ENCODE data around the gene CDHR4.

DNA sequence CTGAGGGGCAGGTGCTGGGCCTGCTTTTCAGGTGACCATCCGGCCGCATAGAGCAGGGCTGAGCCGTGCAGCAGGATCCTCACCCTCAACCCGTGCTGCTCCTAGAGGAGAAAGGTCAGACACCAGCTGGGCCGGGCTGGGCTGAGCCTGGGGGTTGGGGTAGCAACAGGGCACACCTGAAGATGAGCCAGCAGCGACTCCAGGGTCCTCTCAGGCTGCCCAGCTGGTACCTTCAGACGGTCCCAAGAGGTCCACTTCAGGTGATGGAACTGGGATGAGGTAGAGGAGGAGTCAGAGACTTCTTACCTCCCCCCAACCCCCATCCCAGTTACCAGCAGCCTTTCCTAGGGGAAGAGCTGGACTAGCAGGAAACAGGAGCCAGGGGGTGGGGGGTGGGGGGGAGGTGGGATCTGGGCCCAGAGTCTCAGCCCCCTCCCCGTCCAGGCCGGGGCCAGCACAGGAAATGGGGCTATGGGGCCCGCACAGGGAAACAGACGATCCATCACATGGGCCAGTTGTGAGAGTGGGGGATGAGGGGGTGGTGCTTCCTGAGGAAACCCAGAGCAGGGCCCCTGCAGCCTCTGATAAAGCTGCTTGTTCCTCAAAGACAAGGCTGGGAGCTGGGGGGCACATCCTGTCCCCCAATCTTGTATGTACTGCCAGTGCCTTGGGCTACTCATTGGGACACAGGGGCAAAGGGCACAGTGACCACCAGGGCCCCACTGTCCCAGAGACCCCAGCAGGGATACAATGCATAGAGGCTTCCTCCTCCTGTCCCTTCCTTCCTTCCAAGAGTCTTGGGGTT lies 6.4 kb upstream of the CDHR4 start:
- TF ChIP-seq CTCF (IDR thresholded peaks at IDR 0.05; ENCODE audit: control extremely low read depth in 1 of 3, insufficient read depth in 1 of 3, low read depth in 1 of 3, low read length in 3 of 3) (no peak), TAF1 (IDR thresholded peaks at IDR 0.05; ENCODE audit: low read depth, low read length) (no peak), JUND (IDR thresholded peaks at IDR 0.05; ENCODE audit: low read length) (no peak), POLR2AphosphoS5 (IDR thresholded peaks at IDR 0.05; ENCODE audit: low read depth, low read length) (no peak), CHD1 (IDR thresholded peaks at IDR 0.05; ENCODE audit: low read depth, low read length) (no peak), JUN (IDR thresholded peaks at IDR 0.05; ENCODE audit: low read depth, low read length) (no peak), EZH2 (IDR thresholded peaks at IDR 0.05; ENCODE audit: low read depth, low read length, severe bottlenecking) (no peak), SIN3A (conservative IDR thresholded peaks at IDR 0.05 in 1 of 2, IDR thresholded peaks at IDR 0.05 in 1 of 2; ENCODE audit: low read depth in 1 of 2, low read length in 2 of 2) (no peak), CEBPB (IDR thresholded peaks at IDR 0.05; ENCODE audit: low read depth, low read length) (no peak), YY1 (IDR thresholded peaks at IDR 0.05; ENCODE audit: low read depth, low read length) (no peak), TAF7 (optimal IDR thresholded peaks at IDR 0.05; ENCODE audit: borderline replicate concordance, low read depth, low read length) (no peak), POLR2A (IDR thresholded peaks at IDR 0.05; ENCODE audit: control extremely low read depth in 1 of 2, low read depth in 2 of 2, low read length in 2 of 2) (no peak), SP1 (IDR thresholded peaks at IDR 0.05; ENCODE audit: low read depth, low read length) (no peak; the same call in 1 of the 2 replicates)
